Measurements from ENCODE around the gene OR5K4. TPM values are rescaled to one million over a fixed set of nuclear protein-coding genes. Genes with fewer than 3 reads are reported as not detected.

OR5K4 gene
- total and polyA plus RNA-seq, 2 experiments from 2014 or later = not detected

GRCh38 chr3:98323425-98323824 lies 30.2 kb upstream of the OR5K4 start:
- Histone ChIP-seq H3K4me1 (ENCODE audit: insufficient read depth) (peaks cover 46% of the 10 kb centered on the region), H3K27ac (ENCODE audit: low read depth) (no peak overlapping the region), H3K4me2 (peak overlapping the region; percentile 78), H3F3A (replicated peaks; ENCODE audit: low read depth) (no peaks in the 10 kb centered on the region), H2AFZ (no peak overlapping the region), H3K79me2 (replicated peaks; ENCODE audit: insufficient read depth) (peaks cover 65% of the 10 kb centered on the region), H4K20me1 (replicated peaks; ENCODE audit: insufficient read depth) (peaks cover 9% of the 10 kb centered on the region; the same call in 1 of the 2 replicates), H3K4me3 (peak overlapping the region; percentile 59), H3K9me2 (ENCODE audit: insufficient read depth) (no peaks in the 10 kb centered on the region), H3K27me3 (ENCODE audit: insufficient read depth) (no peaks in the 10 kb centered on the region), H3K36me3 (ENCODE audit: insufficient read depth) (peaks cover 3% of the 10 kb centered on the region; the same call in 1 of the 2 replicates)
- Mint-ChIP-seq H3K4me3 (peak overlapping the region; percentile 59; the same call in 2 of the 3 replicates), H3K27ac (no peak overlapping the region), H3K27me3 (ENCODE audit: insufficient read depth, low read depth, poor library complexity) (peaks cover under 1% of the 10 kb centered on the region), H3K9me3 (no peaks in the 10 kb centered on the region; the same call in 2 of the 3 replicates), H3K36me3 (ENCODE audit: low read depth) (peaks cover 23% of the 10 kb centered on the region; the same call in 2 of the 3 replicates), H3K4me1 (peaks cover 44% of the 10 kb centered on the region)
- no peak for TF ChIP-seq CREB1 (CRISPR knock-in tag; IDR thresholded peaks at IDR 0.05; ENCODE audit: low read depth)
- DNase-seq (ENCODE audit: low spot score) = no peak
- no peak for ATAC-seq

DNA sequence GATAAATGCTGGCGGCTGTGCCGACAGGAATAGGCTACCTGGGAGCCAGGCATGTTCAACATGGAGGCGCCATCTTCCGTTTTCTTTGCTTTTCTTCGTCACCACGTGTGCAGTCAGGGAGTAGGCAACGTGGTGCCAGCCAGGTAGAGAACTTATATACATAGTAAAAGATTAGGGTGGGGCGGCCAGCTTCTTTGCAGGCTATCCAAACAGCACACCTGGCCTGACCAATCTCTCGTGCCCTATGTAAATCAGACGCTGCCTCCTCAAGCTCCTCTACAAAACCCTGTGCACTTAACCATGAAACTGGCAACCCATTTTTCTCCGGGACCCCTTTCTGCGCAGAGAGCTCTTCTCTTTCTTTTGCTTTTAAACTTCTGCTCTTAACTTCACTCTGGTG lies 28.6 kb upstream of the OR5K4 start:
- peak overlapping the region; percentile 89 for H3K27ac Mint-ChIP-seq
- H3K4me2 ChIP-seq = peak overlapping the region; percentile 78
- peak; percentile 94 for DNase-seq (ENCODE audit: low spot score)
- TF ChIP-seq JUNB (IDR thresholded peaks at IDR 0.05; ENCODE audit: unreplicated experiment) (no peak), ZNF331 (CRISPR knock-in tag; IDR thresholded peaks at IDR 0.05; ENCODE audit: low read depth) (no peak), CTCF (conservative IDR thresholded peaks at IDR 0.05; ENCODE audit: low read depth in 2 of 2) (peak in 1 of 2 experiments; percentile 30; a peak in 1 of 4 replicates), CREB1 (CRISPR knock-in tag; IDR thresholded peaks at IDR 0.05; ENCODE audit: low read depth) (no peak), ZNF462 (CRISPR knock-in tag; IDR thresholded peaks at IDR 0.05) (no peak), EZH2 (IDR thresholded peaks at IDR 0.05; ENCODE audit: low read depth, unreplicated experiment) (no peak), REST (IDR thresholded peaks at IDR 0.05; ENCODE audit: unreplicated experiment) (no peak)
- TF ChIP-seq, protein P1, sequence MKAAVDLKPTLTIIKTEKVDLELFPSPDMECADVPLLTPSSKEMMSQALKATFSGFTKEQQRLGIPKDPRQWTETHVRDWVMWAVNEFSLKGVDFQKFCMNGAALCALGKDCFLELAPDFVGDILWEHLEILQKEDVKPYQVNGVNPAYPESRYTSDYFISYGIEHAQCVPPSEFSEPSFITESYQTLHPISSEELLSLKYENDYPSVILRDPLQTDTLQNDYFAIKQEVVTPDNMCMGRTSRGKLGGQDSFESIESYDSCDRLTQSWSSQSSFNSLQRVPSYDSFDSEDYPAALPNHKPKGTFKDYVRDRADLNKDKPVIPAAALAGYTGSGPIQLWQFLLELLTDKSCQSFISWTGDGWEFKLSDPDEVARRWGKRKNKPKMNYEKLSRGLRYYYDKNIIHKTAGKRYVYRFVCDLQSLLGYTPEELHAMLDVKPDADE (IDR thresholded peaks at IDR 0.05) = no peak

More for the DNA sequence above, 28.6 kb upstream of the OR5K4 start:
- no peak overlapping the region for H2AFZ ChIP-seq
- H3K27me3 Mint-ChIP-seq (ENCODE audit: insufficient read depth, low read depth, poor library complexity) = peaks cover 2% of the 10 kb centered on the region
- no peaks in the 10 kb centered on the region for H3K27me3 ChIP-seq (ENCODE audit: insufficient read depth)
- H3K36me3 Mint-ChIP-seq (ENCODE audit: low read depth) = peaks cover 20% of the 10 kb centered on the region; the same call in 2 of the 3 replicates
- peak overlapping the region; percentile 97 for H3K27ac ChIP-seq (ENCODE audit: low read depth)
- H4K20me1 ChIP-seq (replicated peaks; ENCODE audit: insufficient read depth) = no peaks in the 10 kb centered on the region; the same call in 1 of the 2 replicates
- ATAC-seq = peak; percentile 72
- peaks cover 48% of the 10 kb centered on the region for H3K79me2 ChIP-seq (replicated peaks; ENCODE audit: insufficient read depth)
- no peaks in the 10 kb centered on the region for H3K9me3 Mint-ChIP-seq
- no peaks in the 10 kb centered on the region for H3F3A ChIP-seq (replicated peaks; ENCODE audit: low read depth)
- H3K36me3 ChIP-seq (ENCODE audit: insufficient read depth) = peaks cover 3% of the 10 kb centered on the region; the same call in 1 of the 2 replicates
- H3K4me1 ChIP-seq (ENCODE audit: insufficient read depth) = peaks cover 33% of the 10 kb centered on the region
- H3K4me1 Mint-ChIP-seq = peaks cover 52% of the 10 kb centered on the region
- H3K9me2 ChIP-seq (ENCODE audit: insufficient read depth) = no peaks in the 10 kb centered on the region
- H3K4me3 ChIP-seq = peak overlapping the region; percentile 59
- peak overlapping the region; percentile 62 for H3K4me3 Mint-ChIP-seq
